ENCODE data around the gene IL4R.

Gene IL4R

GRCh38 chr16:27289669-27290068 is 24.1 kb upstream of the IL4R start:
- DNase-seq = no peak

GRCh38 chr16:27290562-27290961 is 23.2 kb upstream of the IL4R start:
- no peak for DNase-seq

GRCh38 chr16:27291106-27291505 is 22.7 kb upstream of the IL4R start:
- DNase-seq = no peak

GRCh38 chr16:27291722-27292240 is 22.0 kb upstream of the IL4R start:
- DNase-seq = no peak

GRCh38 chr16:27293343-27293742 is 20.4 kb upstream of the IL4R start:
- no peak for DNase-seq

- no peak for DNase-seq
Measured at GRCh38 chr16:27298132-27298531, 15.6 kb upstream of the IL4R start.

- DNase-seq = no peak
Measured at GRCh38 chr16:27301236-27301861, 12.4 kb upstream of the IL4R start.

GRCh38 chr16:27302126-27302525 is 11.6 kb upstream of the IL4R start:
- no peak for DNase-seq

- no peak for DNase-seq
Measured at GRCh38 chr16:27303256-27304100, 10.3 kb upstream of the IL4R start.

GRCh38 chr16:27304102-27304501 is 9.7 kb upstream of the IL4R start:
- no peak for DNase-seq

- DNase-seq = no peak
Measured at GRCh38 chr16:27304881-27305745, 8.7 kb upstream of the IL4R start.

GRCh38 chr16:27305839-27306442 is 7.8 kb upstream of the IL4R start:
- no peak for DNase-seq

GRCh38 chr16:27308792-27309191 is 5.0 kb upstream of the IL4R start:
- no peak for DNase-seq

GRCh38 chr16:27310576-27311447 is 3.0 kb upstream of the IL4R start:
- no peak for DNase-seq

- DNase-seq = no peak
Measured at GRCh38 chr16:27311448-27311830, 2.3 kb upstream of the IL4R start.

- no peak for DNase-seq
Measured at GRCh38 chr16:27311897-27312303, 1.9 kb upstream of the IL4R start.

- no peak for DNase-seq
Measured at GRCh38 chr16:27312580-27313421, 973 bp upstream of the IL4R start.

- DNase-seq = no peak
Measured at GRCh38 chr16:27314161-27314723, 468 bp downstream of the IL4R start.

- DNase-seq = no peak
Measured at GRCh38 chr16:27314986-27315332, 1.2 kb downstream of the IL4R start.

GRCh38 chr16:27315333-27316037 is 1.7 kb downstream of the IL4R start:
- DNase-seq = no peak
